Muscle of arm (tissue), 12 donors: ENCODE results near the gene DMRTB1. TPM values are rescaled to one million over a fixed set of nuclear protein-coding genes. Genes with fewer than 3 reads are reported as not detected.

ENCODE experiments used
- DNase-seq: peaks from one replicate; pipeline ENCODE4 v3.0.0-alpha.2; 2013
- polyA plus RNA-seq, 12 donors: library from polyadenylated mRNA; unstranded; fragments of 120-200 nt; gene quantifications; one replicate each; pipeline ENCODE4 v1.2.1, GENCODE V29; 2013; ENCODE audit not compliant: insufficient read length in 12 of 12

DMRTB1 gene
- polyA plus RNA-seq, 12 donors, result not detected

GRCh38 chr1:53508056-53508990, 49.1 kb downstream of the DMRTB1 start:
- DNase-seq, result no peak

DNA sequence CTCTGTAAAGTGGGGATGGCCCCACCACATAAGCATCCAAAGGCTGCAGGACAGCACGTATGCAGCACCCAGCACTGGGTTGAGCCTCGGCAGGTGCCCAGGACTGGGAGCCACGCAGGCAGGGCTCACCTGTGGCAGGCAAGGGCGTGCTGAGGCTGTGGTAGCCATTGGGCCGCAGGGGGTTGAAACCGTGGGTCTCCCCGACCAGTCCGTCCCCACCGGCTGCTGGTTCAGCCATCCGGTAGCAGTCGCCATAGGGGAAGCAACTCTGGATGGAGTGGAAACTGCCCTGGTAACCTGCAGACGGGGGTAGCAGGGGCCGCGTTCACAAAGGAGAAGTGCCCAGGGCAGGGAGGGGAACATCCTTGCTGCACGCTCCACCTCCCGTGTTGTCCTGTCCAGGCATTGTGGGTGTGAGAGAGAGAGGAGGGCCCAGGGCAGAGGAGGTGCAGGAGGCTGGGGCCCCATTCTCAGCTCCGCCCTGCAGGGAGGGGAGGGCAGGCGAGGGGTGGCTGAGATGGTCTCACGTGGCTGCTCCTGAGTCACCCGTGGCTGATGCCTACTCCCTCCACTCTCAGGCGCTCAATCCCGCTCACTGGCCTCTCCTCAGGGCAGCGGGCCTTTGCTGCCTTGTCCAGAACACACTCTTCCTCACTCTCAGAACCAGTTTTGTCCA, 49.9 kb downstream of the DMRTB1 start:
- no peak for DNase-seq

- DNase-seq, result no peak
These were observed 50.6 kb downstream of the DMRTB1 start for GRCh38 chr1:53509775-53510174.

DNA sequence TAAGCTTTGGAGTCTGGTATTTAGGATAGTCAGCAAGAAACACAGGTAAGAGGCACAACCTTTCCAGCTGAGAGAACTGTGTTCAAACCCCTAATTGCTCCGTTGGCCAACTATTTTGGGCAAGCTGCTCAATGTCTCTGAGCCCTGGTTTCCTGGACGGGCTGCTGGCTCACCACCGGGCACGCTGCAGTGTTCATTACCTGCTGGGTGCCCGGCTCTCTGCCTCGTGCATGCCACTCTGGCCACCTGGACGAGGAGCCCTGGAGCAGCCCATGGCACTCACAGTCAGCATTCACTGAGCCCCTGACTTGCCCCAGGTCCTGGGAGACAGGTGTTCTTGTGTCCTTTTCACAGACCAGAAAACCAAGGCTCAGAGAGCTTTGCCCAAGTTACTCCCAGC, 51.0 kb downstream of the DMRTB1 start:
- no peak for DNase-seq

- no peak for DNase-seq
These were observed 52.2 kb downstream of the DMRTB1 start for GRCh38 chr1:53511323-53511932.

GRCh38 chr1:53511933-53512806, 53.0 kb downstream of the DMRTB1 start:
- DNase-seq, result no peak

DNA sequence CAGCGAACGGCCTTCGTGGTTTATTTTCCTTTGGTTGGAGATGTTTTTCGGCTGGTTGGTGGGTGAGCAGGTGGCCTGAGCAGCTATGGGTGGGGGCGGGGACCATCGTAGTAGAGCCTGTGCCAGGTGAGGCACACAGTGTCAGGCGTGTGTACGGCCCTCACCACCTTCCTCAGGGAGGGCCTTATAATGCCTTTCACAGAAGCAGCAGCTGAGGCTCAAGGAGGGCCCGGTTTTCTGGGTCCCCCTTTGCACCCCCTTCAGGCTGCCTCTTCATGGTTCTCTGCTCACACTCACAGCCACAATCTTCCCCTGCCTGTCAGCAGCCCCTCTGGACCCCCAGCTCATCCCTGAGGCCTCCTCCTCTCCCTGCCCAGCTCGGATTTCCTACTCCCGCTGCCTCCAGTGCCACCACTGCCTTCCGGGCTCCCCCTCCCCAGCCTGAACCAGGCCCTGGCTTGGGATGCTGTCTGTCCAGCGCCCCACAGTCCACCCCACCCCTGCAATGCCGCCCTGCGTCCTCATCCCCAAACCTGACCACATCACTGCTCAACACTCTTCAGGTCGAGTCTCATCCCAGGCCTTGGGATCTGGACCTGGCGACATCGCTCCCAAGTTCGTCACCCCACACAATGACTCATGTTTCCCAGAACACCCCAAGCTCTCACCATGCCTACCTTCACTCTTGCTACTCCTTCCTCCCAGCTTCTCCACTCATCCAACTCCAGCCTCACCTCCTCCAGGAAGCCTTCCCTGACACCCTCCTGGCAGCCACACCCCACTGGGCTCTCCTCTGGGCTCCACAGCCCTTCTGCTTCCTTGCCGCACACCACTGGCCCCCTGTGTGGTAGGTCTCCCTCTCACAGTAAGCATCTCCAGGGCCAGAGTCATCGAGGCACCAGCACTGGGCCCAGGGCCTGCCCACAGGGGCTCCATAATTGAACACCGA, 53.9 kb downstream of the DMRTB1 start:
- no peak for DNase-seq

GRCh38 chr1:53513846-53514245, 54.6 kb downstream of the DMRTB1 start:
- DNase-seq, result no peak

DNA sequence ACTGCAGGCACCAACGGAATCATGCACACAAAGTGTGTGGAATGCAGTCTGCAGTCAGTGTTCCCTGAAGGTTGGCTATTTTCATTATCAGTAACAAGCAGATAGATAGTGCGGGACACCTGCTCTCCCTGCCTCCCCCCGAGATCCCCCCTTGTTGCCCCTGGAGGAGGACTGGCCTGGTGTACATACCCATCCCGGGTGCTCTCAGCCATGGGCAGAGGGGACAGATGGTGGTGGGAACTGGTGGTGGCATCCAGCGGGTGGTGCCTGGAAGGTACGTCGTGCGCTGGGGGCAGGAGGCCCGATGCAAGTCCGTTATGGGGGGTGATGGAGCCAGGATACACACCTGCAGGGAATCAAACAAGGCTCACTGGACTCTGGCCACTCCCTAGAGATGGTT, 55.2 kb downstream of the DMRTB1 start:
- DNase-seq, result no peak

- DNase-seq, result no peak
These were observed 57.0 kb downstream of the DMRTB1 start for GRCh38 chr1:53516181-53516580.

Other genes with a start within 250 kb of the DMRTB1 start
- 10 to 100 TPM in 11 of 12 donors, not detected in 1; 50.0 to 80.6 (median 63.3) TPM for gene CZIB, start 238.8 kb upstream of the DMRTB1 start, polyA plus RNA-seq
- gene MAGOH, start 220.9 kb upstream of the DMRTB1 start, polyA plus RNA-seq, result 10 to 100 TPM in 11 of 12 donors, not detected in 1; 28.7 to 63.4 (median 44.7) TPM
- 10 to 100 TPM in 1 of 12 donors, 1 to 10 TPM in 10, not detected in 1; 3.0 to 14.6 (median 6.2) TPM for gene LRP8, start 131.3 kb upstream of the DMRTB1 start, polyA plus RNA-seq